ENCODE data around the gene PTGDS.

Gene PTGDS

DNA sequence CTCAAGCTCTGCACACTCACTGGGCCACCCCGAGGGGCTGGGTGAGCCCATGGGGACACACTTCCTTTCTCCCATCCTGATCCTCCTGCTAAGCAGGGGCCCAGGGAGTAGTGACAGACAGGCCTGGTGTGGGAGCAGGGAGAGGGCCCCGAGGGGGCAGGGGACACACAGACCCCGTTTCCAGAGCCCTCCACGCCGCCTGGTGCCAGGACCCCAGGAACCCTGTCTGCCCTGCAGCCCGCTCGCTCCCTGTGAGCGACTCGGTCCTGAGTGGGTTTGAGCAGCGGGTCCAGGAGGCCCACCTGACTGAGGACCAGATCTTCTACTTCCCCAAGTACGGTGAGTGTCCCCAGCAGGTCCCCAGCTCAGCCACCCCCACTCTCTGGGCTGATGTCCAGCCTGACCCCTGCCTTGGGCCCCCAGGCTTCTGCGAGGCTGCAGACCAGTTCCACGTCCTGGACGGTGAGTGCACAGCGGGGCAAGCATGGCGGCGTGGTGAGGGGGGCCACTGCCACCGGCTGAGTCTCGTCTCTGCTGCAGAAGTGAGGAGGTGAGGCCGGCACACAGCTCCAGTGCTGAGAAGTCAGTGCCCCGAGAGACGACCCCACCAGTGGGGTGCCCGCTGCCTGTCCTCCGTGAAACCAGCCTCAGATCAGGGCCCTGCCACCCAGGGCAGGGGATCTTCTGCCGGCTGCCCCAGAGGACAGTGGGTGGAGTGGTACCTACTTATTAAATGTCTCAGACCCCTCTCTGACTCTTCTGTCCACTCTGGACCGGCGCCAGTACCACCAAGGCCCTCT is 30.9 kb upstream of the PTGDS start:
- no peak for DNase-seq (ENCODE audit: low read depth)

DNA sequence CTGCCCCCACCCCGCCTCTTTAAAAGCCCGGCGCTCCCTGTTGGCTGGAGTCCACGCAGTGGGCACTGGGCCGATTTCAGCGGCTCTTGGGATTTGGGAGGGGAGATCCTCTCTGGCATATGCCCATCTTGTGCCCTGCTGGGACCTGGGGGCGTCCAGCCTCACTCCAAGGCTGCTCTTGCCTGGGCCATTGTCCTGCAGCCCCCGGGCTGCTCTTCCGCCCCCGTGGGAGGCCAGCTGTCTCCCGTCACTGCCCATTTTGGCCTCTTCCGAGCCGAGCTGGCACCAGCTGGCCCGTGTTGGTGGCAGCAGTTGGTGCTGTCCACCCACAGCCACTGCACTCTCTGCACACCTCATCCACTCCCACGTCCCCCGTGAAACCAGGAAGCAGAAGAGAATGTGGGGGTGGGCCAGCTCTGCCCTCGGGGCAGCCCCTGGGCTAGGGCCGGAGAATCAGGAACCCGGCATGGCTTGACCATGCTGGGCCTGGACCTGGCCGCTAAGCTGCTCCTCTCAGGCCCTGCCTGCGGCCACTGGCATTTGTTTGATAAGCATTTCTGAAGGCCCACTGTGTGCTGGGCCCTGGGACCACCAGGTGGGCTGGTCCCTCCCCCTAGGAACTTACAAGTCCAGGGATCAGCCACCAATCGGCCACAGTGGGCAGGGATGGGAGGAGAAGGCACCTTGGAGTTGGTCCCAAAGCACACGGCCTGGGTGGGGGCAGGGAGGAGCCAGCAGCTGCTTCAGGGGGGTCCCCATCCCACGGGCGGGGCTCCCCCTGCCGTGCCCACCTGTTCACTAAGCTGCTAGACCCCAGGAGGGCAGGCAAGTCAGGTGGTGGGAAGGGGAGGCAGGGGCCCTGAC is 30.0 kb upstream of the PTGDS start:
- no peak for DNase-seq (ENCODE audit: low read depth)

DNA sequence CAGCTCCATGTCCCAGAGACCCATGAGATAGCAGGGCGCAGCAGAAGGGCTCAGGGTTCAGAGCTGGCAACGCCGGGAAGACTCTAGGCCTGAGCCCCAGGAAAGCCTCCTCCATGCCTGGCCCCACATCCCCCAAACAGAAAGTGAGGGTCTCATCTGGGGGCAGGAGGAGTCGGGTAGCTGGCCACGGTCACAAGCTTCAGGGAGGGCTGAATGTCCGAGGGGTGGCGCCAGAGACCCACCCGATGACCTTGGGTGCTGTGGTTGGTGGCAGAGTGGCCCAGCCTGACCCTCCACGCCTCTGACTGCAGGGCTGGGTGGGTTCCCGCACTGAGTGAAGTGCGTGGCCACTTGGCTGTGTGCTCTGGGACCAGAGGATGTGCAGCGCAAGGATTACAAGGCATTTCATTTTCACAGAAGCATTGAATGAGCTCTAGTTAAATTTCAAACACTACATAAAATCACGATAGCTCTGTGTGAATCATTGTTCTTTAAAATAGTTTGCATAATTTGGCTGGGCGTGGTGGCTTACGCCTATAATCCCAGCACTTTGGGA is 29.3 kb upstream of the PTGDS start:
- no peak for DNase-seq (ENCODE audit: low read depth)

DNA sequence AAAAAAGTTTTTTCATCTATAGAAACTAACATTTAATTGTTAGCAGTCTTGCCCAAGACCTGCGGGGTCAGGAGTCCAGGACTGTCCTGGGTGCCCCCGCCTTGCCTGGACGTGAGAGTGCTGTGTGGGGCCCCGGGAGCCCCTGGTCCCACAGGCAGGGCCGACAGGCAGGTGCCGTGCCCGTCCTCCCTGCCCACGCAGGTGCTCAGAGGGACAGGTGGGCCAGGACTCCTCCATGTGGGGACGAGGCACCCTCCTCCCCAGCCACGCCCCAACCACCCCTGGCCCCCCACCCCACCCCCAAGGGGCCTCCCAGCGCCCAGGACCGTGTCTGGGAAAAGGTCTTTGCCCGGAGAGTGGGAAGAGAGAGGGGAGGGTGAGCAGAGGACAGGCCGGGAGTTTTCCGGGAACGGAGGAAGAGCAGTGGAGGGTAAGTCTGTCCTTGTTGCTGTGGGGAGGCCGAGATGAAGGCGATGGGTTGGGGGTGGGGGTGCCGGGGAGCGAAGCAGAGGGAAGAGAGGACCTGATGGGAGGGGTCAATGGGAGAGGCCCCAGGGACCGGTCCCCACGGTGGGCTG is 28.0 kb upstream of the PTGDS start:
- no peak for DNase-seq (ENCODE audit: low read depth)

DNA sequence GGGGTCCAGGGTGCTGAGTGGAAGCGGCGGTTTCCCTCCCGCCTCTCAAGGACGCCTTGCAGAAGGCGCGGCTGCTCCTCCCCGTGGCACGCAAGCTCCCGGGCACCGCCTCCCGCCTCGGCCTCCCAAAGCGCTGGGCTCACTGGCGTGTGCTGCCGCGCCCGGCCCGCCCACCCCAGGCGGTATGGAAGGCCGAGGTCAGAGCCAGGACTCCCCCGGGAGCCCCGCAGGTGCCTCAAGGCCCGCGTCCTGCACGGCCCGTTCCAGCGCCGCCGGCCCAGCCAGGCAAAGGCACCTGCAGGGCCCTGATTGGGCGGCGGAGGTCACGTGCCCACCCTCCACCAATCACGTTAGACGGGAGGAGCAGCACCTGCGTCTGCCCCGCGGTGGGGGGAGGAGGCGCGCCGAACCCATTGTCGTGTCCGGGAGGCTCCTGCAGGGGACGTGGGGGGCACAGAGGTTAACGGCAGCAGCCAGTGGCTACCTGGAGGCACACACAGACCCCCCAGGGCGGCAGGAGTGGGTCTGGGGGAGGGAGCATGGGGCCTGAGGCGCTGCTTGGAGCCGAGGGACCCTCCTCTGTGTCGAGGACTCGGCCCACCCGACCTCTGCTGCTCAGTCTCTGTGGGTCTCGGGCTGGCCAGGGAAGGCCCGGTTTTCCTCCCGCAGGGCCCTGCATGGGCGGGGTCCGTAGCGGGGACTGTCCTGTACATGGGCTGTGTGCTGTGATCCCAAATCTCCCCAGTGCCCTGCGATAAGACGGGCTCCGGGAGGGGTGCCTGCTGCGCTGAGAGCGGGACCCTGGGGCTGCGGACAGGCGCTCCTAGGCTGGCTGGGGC is 27.3 kb upstream of the PTGDS start:
- peak; percentile 95 for DNase-seq (ENCODE audit: low read depth)

DNA sequence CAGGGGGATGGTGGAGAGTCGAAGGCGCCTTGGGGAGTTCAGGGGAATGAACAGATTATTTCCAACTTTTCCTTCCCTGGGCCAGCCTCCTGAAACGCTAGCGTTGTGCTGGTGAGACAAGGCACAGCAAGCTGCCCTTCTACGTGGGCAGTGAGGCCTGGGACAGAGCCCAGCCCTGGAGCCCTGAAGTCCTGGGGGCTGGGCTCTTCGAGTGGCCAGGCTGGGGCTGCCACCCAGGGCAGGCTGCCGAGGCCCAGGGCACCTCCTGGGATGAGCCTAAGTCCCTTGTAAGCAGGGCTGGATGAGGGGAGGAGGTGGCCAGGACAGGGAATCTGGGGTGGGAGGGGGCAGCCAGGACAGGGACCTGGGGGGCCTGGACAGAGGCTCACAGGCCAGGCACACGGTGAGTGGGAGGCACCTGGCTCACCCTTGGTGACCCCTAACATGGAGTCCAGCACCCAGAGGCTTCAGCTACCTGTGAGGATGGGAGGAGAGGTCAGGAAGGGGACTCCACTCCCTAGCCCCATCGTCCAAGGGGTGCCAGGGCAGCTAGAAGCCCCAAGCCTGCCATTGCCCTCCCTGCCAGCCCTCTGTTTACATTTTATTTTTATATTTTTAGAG is 26.5 kb upstream of the PTGDS start:
- DNase-seq (ENCODE audit: low read depth), result no peak

DNA sequence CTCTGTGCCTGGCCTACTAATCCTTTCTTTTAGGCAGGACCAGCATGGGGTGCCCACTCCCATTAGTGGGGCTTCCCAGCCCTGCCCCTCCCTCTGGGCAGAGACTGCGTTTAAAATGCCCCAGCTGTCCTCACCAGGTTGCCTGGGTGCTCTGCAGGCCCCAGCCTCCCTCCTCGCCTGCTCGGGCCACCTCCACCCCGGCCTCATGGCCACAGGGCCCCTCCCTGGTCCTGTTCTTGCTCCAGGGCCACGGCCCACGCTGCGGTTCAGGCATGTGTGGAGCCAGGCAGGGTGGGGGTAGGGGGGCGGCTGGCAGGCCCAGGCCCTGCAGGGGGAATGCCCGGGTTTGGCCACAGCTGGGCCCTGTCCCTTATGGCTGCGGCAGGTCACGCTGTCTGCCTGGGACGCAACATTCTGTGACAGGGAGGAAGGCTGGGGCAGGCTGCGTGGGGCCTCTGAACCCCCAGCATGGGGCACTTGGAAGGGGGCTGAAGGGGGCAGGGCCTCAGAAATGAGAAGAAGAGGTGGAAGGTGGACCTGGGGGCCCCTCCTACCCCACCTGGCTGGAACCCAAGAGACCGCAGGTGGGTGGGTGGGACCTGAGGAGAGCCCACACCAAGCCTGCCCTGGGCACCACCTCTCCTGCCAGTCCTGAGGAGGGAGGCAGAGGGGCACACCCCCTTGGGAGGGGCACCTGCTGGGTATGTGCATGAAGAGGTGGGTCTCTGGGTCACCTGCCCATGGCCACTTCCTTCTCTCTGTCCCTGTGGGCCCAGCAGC is 25.6 kb upstream of the PTGDS start, which contains the start of gene LCN12:
Gene LCN12, plus strand, starts transcription at position 733 of the 780 bp plus-strand sequence. CDS start 55 bp downstream, outside the sequence.
- no peak for DNase-seq (ENCODE audit: low read depth)

DNA sequence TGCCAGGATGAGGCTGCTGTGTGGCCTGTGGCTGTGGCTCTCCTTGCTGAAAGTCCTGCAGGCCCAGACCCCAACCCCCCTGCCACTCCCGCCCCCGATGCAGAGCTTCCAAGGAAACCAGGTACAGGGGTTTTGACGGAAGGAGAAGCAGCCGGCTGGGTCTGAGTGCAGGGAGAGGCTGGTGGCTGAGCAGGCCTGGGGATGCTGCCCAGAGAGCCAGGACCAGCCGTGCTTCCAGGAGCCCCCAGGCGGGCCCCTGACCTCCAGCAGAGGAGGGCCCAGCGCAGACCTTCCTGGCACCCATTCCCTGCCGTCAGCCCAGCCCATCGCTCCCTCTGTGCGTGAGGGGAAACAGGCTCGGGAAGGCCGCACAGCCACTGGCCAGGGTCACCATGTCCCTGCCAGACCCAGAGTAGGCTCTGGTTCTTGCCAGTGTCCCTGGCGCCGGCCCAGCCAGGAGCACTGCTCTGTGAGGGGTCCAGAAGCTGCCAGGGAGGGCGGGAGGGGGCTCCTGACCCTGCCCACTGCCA is 24.9 kb upstream of the PTGDS start:
- DNase-seq (ENCODE audit: low read depth), result no peak

DNA sequence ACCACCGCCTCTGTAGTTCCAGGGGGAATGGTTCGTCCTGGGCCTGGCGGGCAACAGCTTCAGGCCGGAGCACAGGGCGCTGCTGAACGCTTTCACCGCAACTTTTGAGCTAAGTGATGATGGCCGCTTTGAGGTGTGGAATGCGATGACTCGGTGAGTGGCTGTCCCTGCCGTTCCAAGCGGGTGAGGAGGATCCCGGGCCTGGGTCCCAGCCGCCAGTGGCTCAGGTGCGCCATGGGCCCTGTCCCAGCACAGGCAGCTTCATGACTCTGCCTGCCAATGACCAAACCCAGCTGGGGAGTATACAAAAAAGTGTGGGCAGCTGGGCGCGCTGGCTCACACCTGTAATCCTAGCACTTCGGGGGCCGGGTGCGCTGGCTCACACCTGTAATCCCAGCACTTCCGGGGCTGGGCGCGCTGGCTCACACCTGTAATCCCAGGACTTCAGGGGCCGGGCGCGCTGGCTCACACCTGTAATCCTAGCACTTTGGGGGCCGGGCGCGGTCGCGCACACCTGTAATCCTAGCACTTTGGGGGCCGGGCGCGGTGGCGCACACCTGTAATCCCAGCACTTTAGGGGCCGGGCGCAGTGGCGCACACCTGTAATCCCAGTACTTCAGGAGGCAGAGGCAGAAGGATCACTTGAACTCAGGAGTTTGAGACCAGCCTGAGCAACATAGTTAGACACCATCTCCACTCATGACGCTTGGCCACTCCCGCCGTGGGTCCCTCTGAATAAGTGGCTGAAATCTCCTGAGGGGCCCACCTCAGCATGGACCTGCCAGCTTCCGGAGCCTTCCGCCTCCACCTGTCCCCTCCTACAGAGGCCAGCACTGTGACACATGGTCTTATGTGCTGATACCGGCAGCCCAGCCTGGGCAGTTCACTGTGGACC is 24.2 kb upstream of the PTGDS start:
- no peak for DNase-seq (ENCODE audit: low read depth)

DNA sequence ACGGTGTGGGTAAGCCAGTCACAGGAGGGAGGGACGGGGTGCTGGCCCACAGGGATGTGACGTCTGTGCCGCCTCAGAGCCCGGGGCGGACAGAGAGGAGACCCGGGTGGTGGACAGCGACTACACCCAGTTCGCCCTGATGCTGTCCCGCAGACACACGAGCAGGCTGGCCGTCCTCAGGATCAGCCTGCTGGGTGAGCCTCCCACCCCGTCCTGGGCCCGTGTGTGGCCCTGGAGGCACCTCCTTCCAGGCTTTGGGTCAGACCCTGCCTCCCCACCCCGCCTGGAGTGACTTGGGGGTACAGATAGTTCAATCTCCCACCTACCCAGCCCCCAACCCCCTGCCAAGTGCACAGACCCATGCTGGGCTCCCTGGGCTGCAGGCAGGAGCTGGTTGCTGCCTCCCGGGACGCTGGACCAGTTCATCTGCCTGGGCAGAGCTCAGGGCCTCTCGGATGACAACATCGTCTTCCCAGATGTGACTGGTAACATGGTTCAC is 23.5 kb upstream of the PTGDS start:
- DNase-seq (ENCODE audit: low read depth), result no peak

DNA sequence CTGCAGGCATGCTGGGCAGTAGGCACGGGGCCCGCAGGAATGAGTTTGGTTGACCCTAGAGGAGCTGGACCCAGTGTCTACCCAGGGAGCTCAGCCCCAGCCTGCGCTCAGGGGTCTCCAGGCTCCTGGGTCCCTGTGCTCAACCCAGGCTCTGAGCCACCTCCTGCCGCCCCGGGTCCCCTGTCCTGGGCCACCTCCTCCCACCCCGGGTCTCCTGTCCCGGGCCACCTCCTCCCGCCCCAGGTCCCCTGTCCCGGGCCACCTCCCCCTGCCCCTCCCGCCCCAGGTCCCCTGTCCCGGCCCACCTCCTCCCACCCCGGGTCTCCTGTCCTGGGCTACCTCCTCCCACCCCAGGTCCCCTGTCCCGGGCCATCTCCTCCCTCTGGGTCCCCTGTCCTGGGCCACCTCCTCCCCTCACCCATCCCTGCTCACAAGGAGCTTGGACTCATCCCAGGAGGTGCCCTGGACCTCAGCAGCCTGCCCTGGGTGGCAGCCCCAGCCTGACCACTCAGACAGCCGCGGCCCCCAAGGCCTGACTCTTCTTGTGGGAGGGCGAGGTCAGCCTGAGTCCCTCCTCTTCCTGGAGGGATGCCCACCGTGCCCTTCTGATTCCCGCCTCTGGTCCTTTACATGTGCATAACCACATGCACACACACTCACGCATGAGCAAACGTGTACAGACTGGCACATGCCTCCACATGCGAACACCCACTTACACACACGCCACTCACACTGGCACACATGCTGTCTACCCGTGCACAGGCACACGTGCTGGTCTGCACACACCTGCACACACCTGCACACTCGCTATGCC is 22.8 kb upstream of the PTGDS start:
- DNase-seq (ENCODE audit: low read depth), result no peak

DNA sequence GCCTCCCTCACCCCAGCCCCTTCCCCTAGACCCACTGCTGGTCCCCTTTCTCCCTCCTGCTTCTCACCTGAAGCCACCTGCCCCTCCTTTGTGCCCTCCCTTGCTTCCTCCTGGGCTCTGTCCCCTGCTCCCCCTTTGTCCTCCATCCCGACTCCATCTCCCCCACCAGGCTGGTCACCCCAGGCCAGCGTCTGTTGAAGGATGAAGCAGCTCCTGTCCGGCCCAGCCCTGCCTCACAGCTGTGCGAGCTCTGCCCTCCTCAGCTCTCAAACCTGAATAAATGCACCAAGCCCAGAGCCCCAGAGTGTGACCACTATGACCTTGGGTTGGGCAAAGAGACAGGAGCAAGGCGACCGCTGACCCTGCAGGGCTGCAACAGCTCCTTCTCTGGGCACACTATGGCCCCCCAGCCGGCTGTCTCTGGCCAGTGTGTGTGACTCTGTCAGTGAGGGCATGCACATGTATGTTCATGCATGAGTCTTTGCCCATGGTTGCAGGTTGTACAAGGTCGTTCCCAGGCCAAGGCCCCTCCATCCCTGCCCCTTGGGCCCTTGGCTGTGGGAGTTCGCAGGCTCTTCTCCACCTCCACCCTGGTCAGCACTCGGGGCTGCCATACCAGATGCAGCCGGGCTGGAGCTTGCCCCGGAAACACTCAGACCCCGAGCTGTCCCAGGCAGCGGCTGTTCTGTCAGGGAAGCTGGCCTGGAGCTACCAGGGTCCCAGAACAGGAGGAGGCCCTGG is 21.9 kb upstream of the PTGDS start:
- no peak for DNase-seq (ENCODE audit: low read depth)

DNA sequence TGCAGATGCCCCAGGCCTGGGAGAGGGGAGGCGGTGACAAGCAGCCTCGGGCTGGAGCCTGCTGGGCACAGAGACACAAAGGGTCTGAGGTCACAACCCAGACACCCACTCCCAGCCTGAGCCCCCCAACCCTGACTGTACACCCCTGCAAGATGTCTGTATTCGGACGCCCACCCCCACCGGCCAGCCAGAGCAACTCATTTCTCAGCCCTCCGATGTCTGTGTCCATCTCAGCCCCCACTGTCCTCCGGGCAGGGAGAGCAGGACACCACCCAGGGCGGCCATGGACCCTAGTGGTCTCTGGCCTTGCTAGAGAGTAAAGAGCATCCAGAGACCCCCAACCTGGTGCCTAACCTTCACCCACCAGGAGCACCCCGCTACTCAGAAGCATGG is 21.4 kb upstream of the PTGDS start:
- DNase-seq (ENCODE audit: low read depth), result no peak

DNA sequence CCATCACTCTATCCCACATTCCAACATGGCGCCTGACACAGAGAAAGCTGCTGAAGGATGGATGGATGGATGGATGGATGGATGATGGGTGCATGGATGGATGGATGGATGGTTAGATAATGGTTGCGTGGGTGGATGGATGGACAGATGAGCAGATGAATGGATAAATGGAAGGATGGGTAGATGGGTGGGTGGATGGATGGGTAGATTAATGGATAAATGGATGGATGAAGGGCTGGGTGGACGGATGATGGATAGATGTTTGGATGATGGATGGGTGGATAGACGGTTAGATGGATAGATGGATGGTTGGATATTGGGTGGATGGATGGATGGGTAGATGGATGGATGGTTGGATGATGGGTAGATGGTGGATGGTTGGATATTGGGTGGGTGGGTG is 20.7 kb upstream of the PTGDS start:
- no peak for DNase-seq (ENCODE audit: low read depth)

DNA sequence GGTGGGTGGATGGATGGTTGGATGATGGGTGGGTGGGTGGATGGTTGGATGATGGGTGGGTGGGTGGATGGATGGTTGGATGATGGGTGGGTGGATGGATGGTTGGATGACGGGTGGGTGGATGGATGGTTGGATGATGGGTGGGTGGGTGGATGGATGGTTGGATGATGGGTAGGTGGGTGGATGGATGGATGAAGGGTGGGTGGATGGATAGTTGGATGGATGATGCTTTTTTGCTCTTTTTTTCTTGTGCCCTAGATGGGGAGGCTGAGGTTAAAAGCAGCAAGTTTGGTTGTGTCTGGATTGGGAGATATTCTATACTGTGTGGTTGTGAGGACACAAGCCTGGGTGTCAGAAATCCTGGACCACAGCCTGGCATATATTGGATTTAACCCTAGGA is 19.8 kb upstream of the PTGDS start:
- no peak for DNase-seq (ENCODE audit: low read depth)

DNA sequence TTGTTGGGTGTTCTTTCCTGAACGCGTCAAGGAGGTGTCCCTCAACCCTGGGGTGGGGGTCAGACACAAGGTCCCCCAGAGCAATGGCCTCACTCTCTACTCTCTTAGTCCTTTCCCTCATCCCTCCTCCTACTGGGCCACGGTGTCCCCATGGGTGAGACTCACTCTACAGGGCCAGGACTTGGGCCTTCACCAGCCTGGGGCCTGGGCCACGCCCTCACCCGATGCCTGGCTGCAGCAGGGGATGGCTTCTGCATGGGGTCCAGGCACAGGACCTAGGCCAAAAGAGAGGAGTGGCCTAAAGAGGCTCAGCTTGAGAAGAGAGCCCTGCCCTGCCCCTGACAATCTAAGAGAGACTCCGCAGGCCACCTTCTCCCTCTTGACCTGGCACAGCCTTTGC is 19.4 kb upstream of the PTGDS start:
- no peak for DNase-seq (ENCODE audit: low read depth)

DNA sequence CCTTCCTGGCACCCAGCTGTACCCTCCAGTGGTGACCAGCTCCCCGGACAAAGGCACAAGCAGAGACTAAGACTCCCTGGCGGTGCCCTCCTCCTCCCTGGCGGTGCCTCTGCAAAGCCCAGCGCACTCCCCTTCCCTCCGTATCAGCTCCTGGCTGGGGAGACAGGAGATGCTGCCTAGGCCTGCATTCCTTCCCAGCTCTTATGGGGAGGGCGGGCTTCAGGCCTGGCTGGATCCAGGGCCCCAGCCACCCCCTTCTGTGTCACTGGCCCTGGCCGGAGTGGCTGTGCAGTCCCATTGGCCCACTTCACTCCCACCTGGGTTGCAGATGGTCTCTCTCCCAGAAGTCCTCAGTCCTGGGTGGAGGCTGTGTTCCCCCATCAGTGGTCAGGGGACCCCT is 18.8 kb upstream of the PTGDS start:
- no peak for DNase-seq (ENCODE audit: low read depth)
